ENCODE measurements around the gene SLC52A3. TPM values are rescaled to one million over a fixed set of nuclear protein-coding genes. Genes with fewer than 3 reads are reported as not detected.

The SLC52A3 gene
- total RNA-seq, 1 donor, result not detected

- Histone ChIP-seq H3K79me2 (ENCODE audit: insufficient read depth, low read length) (no peaks in the 10 kb centered on the region), H4K20me1 (ENCODE audit: insufficient read depth, low read length) (no peaks in the 10 kb centered on the region), H2AFZ (ENCODE audit: low read length) (no peak overlapping the region), H3K36me3 (ENCODE audit: insufficient read depth, low read length) (no peaks in the 10 kb centered on the region), H3K9me3 (ENCODE audit: low read depth, low read length) (no peaks in the 10 kb centered on the region), H3K4me1 (ENCODE audit: insufficient read depth, low read length) (no peaks in the 10 kb centered on the region), H3K27ac (ENCODE audit: low read depth, low read length) (no peak overlapping the region), H3K27me3 (ENCODE audit: insufficient read depth, low read length) (peaks cover 16% of the 10 kb centered on the region), H3K4me3 (ENCODE audit: insufficient read depth, low read length) (no peak overlapping the region), H3K4me2 (ENCODE audit: insufficient read depth, low read length) (no peak overlapping the region)
- no peak for DNase-seq (ENCODE audit: insufficient read length, low spot score, missing footprints)
- no peak for TF ChIP-seq CTCF (IDR thresholded peaks at IDR 0.05; ENCODE audit: extremely low read depth, low read depth, low read length)
Observed at GRCh38 chr20:755941-756340, 12.4 kb downstream of the SLC52A3 start.

- Histone ChIP-seq H3K27me3 (ENCODE audit: insufficient read depth, low read length) (peaks cover 17% of the 10 kb centered on the region), H3K9me3 (ENCODE audit: low read depth, low read length) (no peaks in the 10 kb centered on the region), H2AFZ (ENCODE audit: low read length) (no peak overlapping the region), H3K36me3 (ENCODE audit: insufficient read depth, low read length) (no peaks in the 10 kb centered on the region), H3K27ac (ENCODE audit: low read depth, low read length) (no peak overlapping the region), H3K4me1 (ENCODE audit: insufficient read depth, low read length) (no peaks in the 10 kb centered on the region), H4K20me1 (ENCODE audit: insufficient read depth, low read length) (no peaks in the 10 kb centered on the region), H3K79me2 (ENCODE audit: insufficient read depth, low read length) (no peaks in the 10 kb centered on the region), H3K4me3 (ENCODE audit: insufficient read depth, low read length) (no peak overlapping the region), H3K4me2 (ENCODE audit: insufficient read depth, low read length) (no peak overlapping the region)
- no peak for DNase-seq (ENCODE audit: insufficient read length, low spot score, missing footprints)
- no peak for TF ChIP-seq CTCF (IDR thresholded peaks at IDR 0.05; ENCODE audit: extremely low read depth, low read depth, low read length)
Observed at GRCh38 chr20:754904-755303, 13.4 kb downstream of the SLC52A3 start.

GRCh38 chr20:753897-754635, 14.2 kb downstream of the SLC52A3 start:
- Histone ChIP-seq H4K20me1 (ENCODE audit: insufficient read depth, low read length) (no peaks in the 10 kb centered on the region), H3K27ac (ENCODE audit: low read depth, low read length) (no peak overlapping the region), H3K36me3 (ENCODE audit: insufficient read depth, low read length) (no peaks in the 10 kb centered on the region), H3K27me3 (ENCODE audit: insufficient read depth, low read length) (peaks cover 12% of the 10 kb centered on the region), H3K79me2 (ENCODE audit: insufficient read depth, low read length) (no peaks in the 10 kb centered on the region), H3K9me3 (ENCODE audit: low read depth, low read length) (no peaks in the 10 kb centered on the region), H3K4me1 (ENCODE audit: insufficient read depth, low read length) (no peaks in the 10 kb centered on the region), H3K4me3 (ENCODE audit: insufficient read depth, low read length) (no peak overlapping the region), H2AFZ (ENCODE audit: low read length) (no peak overlapping the region), H3K4me2 (ENCODE audit: insufficient read depth, low read length) (no peak overlapping the region)
- no peak for TF ChIP-seq CTCF (IDR thresholded peaks at IDR 0.05; ENCODE audit: extremely low read depth, low read depth, low read length)
- no peak for DNase-seq (ENCODE audit: insufficient read length, low spot score, missing footprints)

GRCh38 chr20:753136-753535, 15.2 kb downstream of the SLC52A3 start:
- Histone ChIP-seq H4K20me1 (ENCODE audit: insufficient read depth, low read length) (no peaks in the 10 kb centered on the region), H3K27me3 (ENCODE audit: insufficient read depth, low read length) (peaks cover 12% of the 10 kb centered on the region), H3K79me2 (ENCODE audit: insufficient read depth, low read length) (no peaks in the 10 kb centered on the region), H3K36me3 (ENCODE audit: insufficient read depth, low read length) (no peaks in the 10 kb centered on the region), H3K27ac (ENCODE audit: low read depth, low read length) (no peak overlapping the region), H3K4me3 (ENCODE audit: insufficient read depth, low read length) (no peak overlapping the region), H2AFZ (ENCODE audit: low read length) (no peak overlapping the region), H3K4me2 (ENCODE audit: insufficient read depth, low read length) (no peak overlapping the region), H3K4me1 (ENCODE audit: insufficient read depth, low read length) (no peaks in the 10 kb centered on the region), H3K9me3 (ENCODE audit: low read depth, low read length) (no peaks in the 10 kb centered on the region)
- TF ChIP-seq CTCF (IDR thresholded peaks at IDR 0.05; ENCODE audit: extremely low read depth, low read depth, low read length), result no peak
- DNase-seq (ENCODE audit: insufficient read length, low spot score, missing footprints), result no peak
